Spleen (tissue), 7 donors: Measurements from ENCODE around the gene AGBL3.

Experiments used
- CTCF ChIP-seq, 11 experiments: fragments of 200-600 bp in 7 of 11; fragments of 450-650 bp in 4 of 11; sonication (generic) in 4 of 11; IDR thresholded peaks in 8 of 11; conservative IDR thresholded peaks in 3 of 11; 1 replicate in 7 of 11; 2 replicates in 4 of 11; pipeline versions ENCODE4 v1.4.0 to v1.8.0; 2016 to 2021; ENCODE audit warnings: antibody characterized with exemption in 11 of 11, inconsistent platforms in 4 of 11, mild to moderate bottlenecking in 1 of 11
- POLR2AphosphoS5 ChIP-seq, 3 donors: sonication (generic); formaldehyde crosslinking; IDR thresholded peaks; one replicate each; pipeline ENCODE4 v1.5.1; 2017; ENCODE audit warnings: antibody characterized with exemption in 3 of 3
- donor health status: DM: no; HTN: no; CAD: no; lungs with moderate emphysema.
- donor health status: DM: no; HTN: no; CAD: no.
- donor health status: DM: no; HTN: no; CAD: no.

GRCh38 chr7:135143885-135144668 lies 157.8 kb downstream of the AGBL3 start:
- TF ChIP-seq CTCF (IDR thresholded peaks at IDR 0.05 in 8 of 11, conservative IDR thresholded peaks at IDR 0.05 in 3 of 11) (no peak), POLR2AphosphoS5 (IDR thresholded peaks at IDR 0.05) (no peak)
